HUES64 (cell line): ENCODE data around the gene GDF15. TPM values are rescaled to one million over a fixed set of nuclear protein-coding genes. Genes with fewer than 3 reads are reported as not detected.
A peak's percentile ranks its signal among the peaks of the same experiment; 100 is the strongest.

Experiments
- H3K27ac ChIP-seq: 2 replicates; pipeline ENCODE4 v1.7.0; 2013; ENCODE audit warnings: low read depth, low read length, inconsistent platforms
- H3K27me3 ChIP-seq: 2 replicates; pipeline ENCODE4 v1.6.1; 2013; ENCODE audit warnings: mild to moderate bottlenecking, low read length; ENCODE audit not compliant: insufficient read depth
- H3K36me3 ChIP-seq: 2 replicates; pipeline ENCODE4 v1.6.1; 2013; ENCODE audit warnings: mild to moderate bottlenecking, low read length; ENCODE audit not compliant: insufficient read depth
- H3K4me1 ChIP-seq: 2 replicates; pipeline ENCODE4 v1.6.1; 2013; ENCODE audit warnings: mild to moderate bottlenecking, low read length, moderate library complexity; ENCODE audit not compliant: insufficient read depth
- H3K4me3 ChIP-seq: 2 replicates; pipeline ENCODE4 v1.5.1; 2013; ENCODE audit warnings: mild to moderate bottlenecking, low read length, moderate library complexity
- H3K9ac ChIP-seq: 2 replicates; pipeline ENCODE4 v1.6.1; 2013; ENCODE audit warnings: mild to moderate bottlenecking, low read depth, low read length
- H3K9me3 ChIP-seq: 2 replicates; pipeline ENCODE4 v1.6.1; 2013; ENCODE audit warnings: low read depth, low read length; ENCODE audit not compliant: insufficient read depth
- WGBS: fragments of 150-250, 120-280 bp; methylation state at CpG from one replicate; pipeline ENCODE4 v1.1.7; 2013; ENCODE audit warnings: missing lambda C conversion rate; 5-methylcytosine and 5-hydroxymethylcytosine counted together
- polyA plus RNA-seq, 2 experiments: library from polyadenylated mRNA; stranded (reverse); fragments of 50-300 nt; gene quantifications; one replicate each; pipeline ENCODE4 v1.2.3, GENCODE V29; 2013

Gene GDF15
- polyA plus RNA-seq (2013, experiment 1 of 2): 3.7 TPM
- 4.2 TPM for polyA plus RNA-seq (2013, experiment 2 of 2)

GRCh38 chr19:18385675-18386542 is at the start of gene GDF15:
GDF15 (plus strand) TSS chr19:18386158; CDS start chr19:18386190, 32 bp downstream.
- 0 out of 2 replicates have a peak within 1 kb of the TSS, but pooled peaks have one; percentile 38 for H3K9ac ChIP-seq
- WGBS: 68% methylated on average over 33 of the region's 33 CpGs
- no peak within 1 kb of the TSS for H3K27ac ChIP-seq
- no peaks in the 10 kb centered on the region for H3K36me3 ChIP-seq
- H3K4me1 ChIP-seq: peaks cover 6% of the 10 kb centered on the region; the same call in 1 of the 2 replicates
- peaks cover 25% of the 10 kb centered on the region for H3K27me3 ChIP-seq
- H3K4me3 ChIP-seq: peak within 1 kb of the TSS; percentile 34
- H3K9me3 ChIP-seq: no peaks in the 10 kb centered on the region

- H3K9ac ChIP-seq: no peak overlapping the region
- no peaks in the 10 kb centered on the region for H3K36me3 ChIP-seq
- H3K9me3 ChIP-seq: no peaks in the 10 kb centered on the region
- no peak overlapping the region for H3K4me3 ChIP-seq
- H3K27ac ChIP-seq: no peak overlapping the region
- H3K4me1 ChIP-seq: 0 out of 2 replicates have a peak, but pooled peaks cover 5% of the 10 kb centered on the region
- WGBS: 89% methylated on average over 9 of the region's 9 CpGs
- no peaks in the 10 kb centered on the region for H3K27me3 ChIP-seq
Observed at GRCh38 chr19:18338541-18338940, 47.4 kb upstream of the GDF15 start.

GRCh38 chr19:18339723-18340122 is 46.2 kb upstream of the GDF15 start:
- Histone ChIP-seq H3K9ac (no peak overlapping the region), H3K4me1 (peaks cover 12% of the 10 kb centered on the region; the same call in 1 of the 2 replicates), H3K9me3 (no peaks in the 10 kb centered on the region), H3K4me3 (no peak overlapping the region), H3K36me3 (no peaks in the 10 kb centered on the region), H3K27ac (no peak overlapping the region), H3K27me3 (no peaks in the 10 kb centered on the region)
- WGBS: 42% methylated on average over 6 of the region's 6 CpGs

GRCh38 chr19:18340190-18340989 is 45.6 kb upstream of the GDF15 start, which contains the start of gene PGPEP1:
PGPEP1 (plus strand) TSS chr19:18340598; CDS start chr19:18340682, 84 bp downstream.
- Histone ChIP-seq H3K36me3 (no peaks in the 10 kb centered on the region), H3K9ac (peak within 1 kb of the TSS; percentile 27; the same call in 1 of the 2 replicates), H3K4me3 (peak within 1 kb of the TSS; percentile 72), H3K4me1 (peaks cover 15% of the 10 kb centered on the region; the same call in 1 of the 2 replicates), H3K27ac (peak within 1 kb of the TSS; percentile 48), H3K27me3 (no peaks in the 10 kb centered on the region), H3K9me3 (no peaks in the 10 kb centered on the region)
- WGBS: 7% methylated on average over 69 of the region's 69 CpGs

- Histone ChIP-seq H3K4me3 (peak overlapping the region; percentile 72), H3K9ac (peak overlapping the region; percentile 27; the same call in 1 of the 2 replicates), H3K9me3 (no peaks in the 10 kb centered on the region), H3K36me3 (no peaks in the 10 kb centered on the region), H3K4me1 (peaks cover 18% of the 10 kb centered on the region), H3K27me3 (no peaks in the 10 kb centered on the region), H3K27ac (peak overlapping the region; percentile 48)
- WGBS: under 1% methylated on average over 16 of the region's 18 CpGs
Observed at GRCh38 chr19:18340990-18341868, 44.7 kb upstream of the GDF15 start.

- 92% methylated on average over 8 of the region's 8 CpGs for WGBS
- Histone ChIP-seq H3K27me3 (no peaks in the 10 kb centered on the region), H3K4me1 (peaks cover 18% of the 10 kb centered on the region), H3K27ac (no peak overlapping the region), H3K9ac (no peak overlapping the region), H3K9me3 (no peaks in the 10 kb centered on the region), H3K36me3 (no peaks in the 10 kb centered on the region), H3K4me3 (no peak overlapping the region)
Observed at GRCh38 chr19:18342090-18342632, 43.8 kb upstream of the GDF15 start.

- Histone ChIP-seq H3K4me1 (peaks cover 18% of the 10 kb centered on the region), H3K27ac (peak overlapping the region; percentile 60; the same call in 1 of the 2 replicates), H3K9me3 (no peaks in the 10 kb centered on the region), H3K9ac (peak overlapping the region; percentile 27; the same call in 1 of the 2 replicates), H3K36me3 (no peaks in the 10 kb centered on the region), H3K27me3 (no peaks in the 10 kb centered on the region), H3K4me3 (no peak overlapping the region)
- 55% methylated on average over 13 of the region's 13 CpGs for WGBS
Observed at GRCh38 chr19:18344582-18344950, 41.4 kb upstream of the GDF15 start.

GRCh38 chr19:18345296-18345695 is 40.7 kb upstream of the GDF15 start:
- no peak overlapping the region for H3K27ac ChIP-seq
- H3K4me1 ChIP-seq: peaks cover 18% of the 10 kb centered on the region
- H3K9ac ChIP-seq: no peak overlapping the region
- no peaks in the 10 kb centered on the region for H3K9me3 ChIP-seq
- H3K36me3 ChIP-seq: no peaks in the 10 kb centered on the region
- WGBS: 98% methylated on average over 6 of the region's 6 CpGs
- no peak overlapping the region for H3K4me3 ChIP-seq
- H3K27me3 ChIP-seq: no peaks in the 10 kb centered on the region

GRCh38 chr19:18346091-18346490 is 39.9 kb upstream of the GDF15 start:
- Histone ChIP-seq H3K27me3 (no peaks in the 10 kb centered on the region), H3K36me3 (no peaks in the 10 kb centered on the region), H3K27ac (peak overlapping the region; percentile 59), H3K9me3 (no peaks in the 10 kb centered on the region), H3K9ac (peak overlapping the region; percentile 33; the same call in 1 of the 2 replicates), H3K4me3 (no peak overlapping the region), H3K4me1 (peaks cover 18% of the 10 kb centered on the region)
- 45% methylated on average over 8 of the region's 8 CpGs for WGBS

GRCh38 chr19:18348171-18348570 is 37.8 kb upstream of the GDF15 start:
- H3K9me3 ChIP-seq: no peaks in the 10 kb centered on the region
- H3K4me1 ChIP-seq: peaks cover 13% of the 10 kb centered on the region
- no peak overlapping the region for H3K9ac ChIP-seq
- no peaks in the 10 kb centered on the region for H3K36me3 ChIP-seq
- H3K27me3 ChIP-seq: no peaks in the 10 kb centered on the region
- WGBS: 92% methylated on average over 17 of the region's 17 CpGs
- H3K4me3 ChIP-seq: no peak overlapping the region
- H3K27ac ChIP-seq: no peak overlapping the region
